ENCODE results near the gene CPSF7. TPM values are rescaled to one million over a fixed set of nuclear protein-coding genes. Genes with fewer than 3 reads are reported as not detected.

The CPSF7 gene
- total RNA-seq, 4 donors from 2014 or later, result 38.9 to 180 (median 42.5) TPM

DNA sequence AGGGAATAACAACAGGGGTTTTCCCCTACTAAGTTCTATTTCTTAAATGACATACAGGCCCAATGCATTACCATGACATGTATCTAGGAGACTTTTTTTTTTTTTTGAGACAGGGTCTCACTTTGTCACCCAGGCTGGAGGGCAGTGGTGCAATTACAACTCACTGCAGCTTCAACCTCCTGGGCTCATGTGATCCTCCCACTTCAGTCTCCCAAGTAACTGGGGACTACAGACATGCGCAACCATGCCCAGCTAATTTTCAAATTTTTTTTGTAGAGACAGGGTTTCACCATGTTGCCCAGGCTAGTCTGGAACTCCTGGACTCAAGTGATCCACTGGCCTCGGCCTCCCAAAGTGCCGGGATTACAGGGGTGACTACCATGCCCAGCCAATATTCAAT is 7.5 kb downstream of the CPSF7 start:
- Histone ChIP-seq H3K27ac (no peak overlapping the region), H3K27me3 (no peaks in the 10 kb centered on the region), H3K9me3 (no peaks in the 10 kb centered on the region), H3K36me3 (peaks cover 0 to 94% of the 10 kb centered on the region in 2 donors), H3K4me1 (peaks cover 4 to 6% of the 10 kb centered on the region in 2 donors), H3K4me3 (no peak overlapping the region)
- TF ChIP-seq POLR2A (IDR thresholded peaks at IDR 0.05), result no peak
- TF ChIP-seq, protein P1, sequence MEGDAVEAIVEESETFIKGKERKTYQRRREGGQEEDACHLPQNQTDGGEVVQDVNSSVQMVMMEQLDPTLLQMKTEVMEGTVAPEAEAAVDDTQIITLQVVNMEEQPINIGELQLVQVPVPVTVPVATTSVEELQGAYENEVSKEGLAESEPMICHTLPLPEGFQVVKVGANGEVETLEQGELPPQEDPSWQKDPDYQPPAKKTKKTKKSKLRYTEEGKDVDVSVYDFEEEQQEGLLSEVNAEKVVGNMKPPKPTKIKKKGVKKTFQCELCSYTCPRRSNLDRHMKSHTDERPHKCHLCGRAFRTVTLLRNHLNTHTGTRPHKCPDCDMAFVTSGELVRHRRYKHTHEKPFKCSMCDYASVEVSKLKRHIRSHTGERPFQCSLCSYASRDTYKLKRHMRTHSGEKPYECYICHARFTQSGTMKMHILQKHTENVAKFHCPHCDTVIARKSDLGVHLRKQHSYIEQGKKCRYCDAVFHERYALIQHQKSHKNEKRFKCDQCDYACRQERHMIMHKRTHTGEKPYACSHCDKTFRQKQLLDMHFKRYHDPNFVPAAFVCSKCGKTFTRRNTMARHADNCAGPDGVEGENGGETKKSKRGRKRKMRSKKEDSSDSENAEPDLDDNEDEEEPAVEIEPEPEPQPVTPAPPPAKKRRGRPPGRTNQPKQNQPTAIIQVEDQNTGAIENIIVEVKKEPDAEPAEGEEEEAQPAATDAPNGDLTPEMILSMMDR (IDR thresholded peaks at IDR 0.05 in 4 of 5, conservative IDR thresholded peaks at IDR 0.05 in 1 of 5), result no peak
- in situ Hi-C loops (cut with MboI; ENCODE audit: low sequenced_read_pairs in 4 of 4) (no loop called here), intact Hi-C loops (cut with DNase I; ENCODE audit: low total_unique reads) (no loop called here)
- DNase-seq, result no peak
- ATAC-seq, result no peak

DNA sequence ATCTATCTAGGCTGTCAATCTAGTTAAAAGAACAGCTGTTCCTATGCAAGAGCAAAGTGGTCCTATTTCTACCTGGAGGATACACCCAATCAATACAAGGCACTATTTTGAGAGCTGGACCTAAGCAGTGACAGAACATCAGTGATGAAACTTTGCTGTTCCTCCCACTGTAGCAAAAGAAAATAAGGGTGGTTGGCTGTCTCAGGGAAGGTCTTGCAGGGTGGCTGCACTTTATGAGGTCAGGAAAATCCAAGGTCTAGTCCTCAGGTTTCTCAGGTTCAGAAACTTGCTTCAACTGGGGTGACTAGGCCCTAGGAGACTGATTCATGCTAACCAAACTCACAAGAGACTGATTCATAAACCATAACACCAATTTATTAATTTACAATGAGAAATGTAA is 11.6 kb downstream of the CPSF7 start:
- H3K27ac ChIP-seq, result peak overlapping the region; percentile 11 to 74 (median 54)
- no peaks in the 10 kb centered on the region for H3K9me3 ChIP-seq
- TF ChIP-seq, protein P1 (IDR thresholded peaks at IDR 0.05 in 4 of 5, conservative IDR thresholded peaks at IDR 0.05 in 1 of 5), result no peak
- TF ChIP-seq POLR2A (IDR thresholded peaks at IDR 0.05), result no peak
- in situ Hi-C loops (cut with MboI; ENCODE audit: low sequenced_read_pairs in 4 of 4) (no loop called here), intact Hi-C loops (cut with DNase I; ENCODE audit: low total_unique reads) (no loop called here)
- H3K27me3 ChIP-seq, result no peaks in the 10 kb centered on the region
- H3K4me3 ChIP-seq, result no peak overlapping the region
- H3K4me1 ChIP-seq, result peaks cover 4 to 6% of the 10 kb centered on the region in 2 donors
- ATAC-seq, result peak in 1 of 2 donors; percentile 72
- peaks cover 7 to 94% of the 10 kb centered on the region in 2 donors for H3K36me3 ChIP-seq
- DNase-seq, result no peak

DNA sequence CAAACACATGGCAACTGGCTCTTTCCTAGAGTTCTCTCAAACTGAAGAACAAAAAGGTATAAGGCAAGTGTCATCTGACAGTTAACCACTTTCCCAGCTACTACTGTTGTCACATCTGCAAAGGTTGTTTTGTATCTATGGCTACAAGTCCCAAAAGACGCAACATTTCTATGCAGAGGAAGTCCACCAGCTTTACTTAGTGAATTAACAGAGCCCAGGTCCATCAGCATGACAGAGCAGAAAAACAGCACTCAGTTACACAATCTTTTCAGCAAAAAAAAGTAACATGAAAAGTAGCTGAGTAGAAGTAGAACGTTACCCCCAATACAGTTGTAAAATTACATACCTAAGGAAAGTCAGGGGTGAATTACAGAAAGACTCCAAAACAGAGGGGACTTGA is 12.1 kb downstream of the CPSF7 start:
- peak overlapping the region; percentile 11 to 74 (median 54) for H3K27ac ChIP-seq
- intact Hi-C loops (cut with DNase I; ENCODE audit: low total_unique reads), result no loop called here
- H3K27me3 ChIP-seq, result no peaks in the 10 kb centered on the region
- in situ Hi-C loops (cut with MboI; ENCODE audit: low sequenced_read_pairs in 4 of 4), result no loop called here
- no peak for ATAC-seq
- TF ChIP-seq, protein P1 (IDR thresholded peaks at IDR 0.05 in 4 of 5, conservative IDR thresholded peaks at IDR 0.05 in 1 of 5), result no peak
- no peak for TF ChIP-seq POLR2A (IDR thresholded peaks at IDR 0.05)
- no peak for DNase-seq
- no peaks in the 10 kb centered on the region for H3K9me3 ChIP-seq
- H3K4me1 ChIP-seq, result peaks cover 4 to 6% of the 10 kb centered on the region in 2 donors
- peaks cover 7 to 98% of the 10 kb centered on the region in 2 donors for H3K36me3 ChIP-seq
- no peak overlapping the region for H3K4me3 ChIP-seq

DNA sequence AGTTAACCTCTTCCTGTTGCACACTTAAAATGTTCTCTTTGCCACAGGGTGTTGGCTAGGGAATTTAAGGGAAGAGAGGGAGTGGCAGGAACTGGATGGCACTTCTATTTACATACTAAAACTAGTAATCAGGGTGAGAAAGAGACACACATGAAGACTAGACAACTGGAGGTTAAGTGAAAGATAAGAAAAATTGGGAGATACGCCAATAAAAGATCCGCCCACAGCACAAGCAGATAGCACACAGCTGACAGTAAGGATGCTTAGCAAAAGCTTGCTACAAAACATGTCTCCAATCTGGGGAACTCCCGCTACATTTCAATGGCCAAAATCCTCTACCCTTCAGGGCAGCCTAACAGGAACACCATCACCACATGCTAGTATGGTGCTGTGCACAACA is 12.8 kb downstream of the CPSF7 start:
- Histone ChIP-seq H3K9me3 (no peaks in the 10 kb centered on the region), H3K27ac (peak overlapping the region; percentile 11 to 74 (median 54)), H3K4me3 (no peak overlapping the region), H3K27me3 (no peaks in the 10 kb centered on the region), H3K4me1 (peaks cover 4 to 6% of the 10 kb centered on the region in 2 donors), H3K36me3 (peaks cover 7 to 98% of the 10 kb centered on the region in 2 donors)
- ATAC-seq (no peak), DNase-seq (no peak)
- TF ChIP-seq, protein P1 (IDR thresholded peaks at IDR 0.05 in 4 of 5, conservative IDR thresholded peaks at IDR 0.05 in 1 of 5), result no peak
- TF ChIP-seq POLR2A (IDR thresholded peaks at IDR 0.05), result no peak
- in situ Hi-C loops (cut with MboI; ENCODE audit: low sequenced_read_pairs in 4 of 4), result no loop called here
- intact Hi-C loops (cut with DNase I; ENCODE audit: low total_unique reads), result no loop called here

DNA sequence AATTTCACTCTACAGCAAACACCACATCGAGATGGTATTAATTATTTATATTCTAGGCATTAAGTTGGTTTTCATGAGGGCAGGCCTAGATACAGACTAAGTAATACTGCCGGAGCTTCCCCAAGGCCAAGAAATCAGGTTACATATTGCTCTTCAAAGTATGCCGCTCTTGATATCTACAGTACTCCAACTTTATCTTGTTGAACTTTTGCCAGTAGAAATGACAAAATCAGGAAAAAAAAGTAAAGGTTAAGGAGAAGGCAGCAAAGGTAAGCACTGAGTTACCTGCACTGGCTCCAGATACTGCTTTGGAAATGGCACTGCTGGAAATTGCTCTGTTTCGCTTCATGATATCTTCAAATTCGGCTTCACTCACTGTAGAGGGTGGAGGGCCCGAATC is 14.4 kb downstream of the CPSF7 start:
- H3K9me3 ChIP-seq, result no peaks in the 10 kb centered on the region
- in situ Hi-C loops (cut with MboI; ENCODE audit: low sequenced_read_pairs in 4 of 4) (no loop called here), intact Hi-C loops (cut with DNase I; ENCODE audit: low total_unique reads) (no loop called here)
- ATAC-seq, result no peak
- peaks cover 13 to 98% of the 10 kb centered on the region in 2 donors for H3K36me3 ChIP-seq
- no peak overlapping the region for H3K27ac ChIP-seq
- peaks cover 4 to 6% of the 10 kb centered on the region in 2 donors for H3K4me1 ChIP-seq
- no peak overlapping the region for H3K4me3 ChIP-seq
- no peaks in the 10 kb centered on the region for H3K27me3 ChIP-seq
- TF ChIP-seq, protein P1 (IDR thresholded peaks at IDR 0.05 in 4 of 5, conservative IDR thresholded peaks at IDR 0.05 in 1 of 5), result no peak
- no peak for TF ChIP-seq POLR2A (IDR thresholded peaks at IDR 0.05)
- no peak for DNase-seq
